NCI-H2107 (cell line): ENCODE results near the gene GTF2H1.
A peak's percentile ranks its signal among the peaks of the same experiment; 100 is the strongest.
"Not testable (repeated sequence)": the region's sequence is repeated elsewhere in the genome, so short reads cannot be mapped to it uniquely, and the experiment has no call there.

Experiments used
- DNase-seq: peaks from one replicate; lab custom pipeline; 2025; lab: John Stamatoyannopoulos, UW

GTF2H1 gene

DNA sequence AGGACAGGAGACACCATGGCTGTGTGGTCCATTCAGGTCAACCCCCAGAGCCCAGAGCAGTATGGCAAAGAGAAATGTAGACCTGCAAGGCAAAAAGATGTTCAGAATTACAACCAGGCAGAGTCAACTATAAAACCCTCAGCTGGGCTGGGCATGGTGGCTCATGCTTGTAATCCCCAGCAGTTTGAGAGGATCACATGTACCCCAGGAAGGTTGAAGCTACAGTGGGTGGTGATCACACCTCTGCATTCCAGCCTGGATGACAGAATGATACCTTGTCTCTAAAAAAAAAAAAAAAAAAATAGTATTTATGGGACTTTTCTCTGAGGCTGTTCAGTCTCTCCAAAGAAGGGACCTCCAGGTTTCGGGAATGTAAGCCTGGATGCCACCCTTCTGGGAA is 53.6 kb downstream of the GTF2H1 start:
- DNase-seq = no peak

DNA sequence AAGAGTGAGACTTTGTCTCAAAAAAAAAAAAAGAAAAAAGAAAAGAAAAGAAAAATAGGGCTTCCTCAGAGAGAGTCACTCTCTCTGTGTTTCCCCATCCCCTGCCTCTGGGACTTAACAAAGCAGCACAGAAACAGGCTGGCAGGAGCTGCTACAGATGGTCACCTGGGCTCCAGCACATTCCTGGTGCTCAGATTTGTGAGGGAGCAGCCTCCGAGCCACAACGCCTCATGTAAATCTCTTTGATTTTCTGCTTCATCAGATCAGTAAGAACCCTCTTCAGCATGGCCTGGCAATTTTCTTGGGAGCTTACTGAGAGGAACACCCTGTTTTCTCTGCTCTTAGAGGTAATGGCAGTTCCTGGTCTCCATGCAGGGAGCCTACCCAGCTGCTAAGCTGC is 56.8 kb downstream of the GTF2H1 start:
- DNase-seq = no peak

DNA sequence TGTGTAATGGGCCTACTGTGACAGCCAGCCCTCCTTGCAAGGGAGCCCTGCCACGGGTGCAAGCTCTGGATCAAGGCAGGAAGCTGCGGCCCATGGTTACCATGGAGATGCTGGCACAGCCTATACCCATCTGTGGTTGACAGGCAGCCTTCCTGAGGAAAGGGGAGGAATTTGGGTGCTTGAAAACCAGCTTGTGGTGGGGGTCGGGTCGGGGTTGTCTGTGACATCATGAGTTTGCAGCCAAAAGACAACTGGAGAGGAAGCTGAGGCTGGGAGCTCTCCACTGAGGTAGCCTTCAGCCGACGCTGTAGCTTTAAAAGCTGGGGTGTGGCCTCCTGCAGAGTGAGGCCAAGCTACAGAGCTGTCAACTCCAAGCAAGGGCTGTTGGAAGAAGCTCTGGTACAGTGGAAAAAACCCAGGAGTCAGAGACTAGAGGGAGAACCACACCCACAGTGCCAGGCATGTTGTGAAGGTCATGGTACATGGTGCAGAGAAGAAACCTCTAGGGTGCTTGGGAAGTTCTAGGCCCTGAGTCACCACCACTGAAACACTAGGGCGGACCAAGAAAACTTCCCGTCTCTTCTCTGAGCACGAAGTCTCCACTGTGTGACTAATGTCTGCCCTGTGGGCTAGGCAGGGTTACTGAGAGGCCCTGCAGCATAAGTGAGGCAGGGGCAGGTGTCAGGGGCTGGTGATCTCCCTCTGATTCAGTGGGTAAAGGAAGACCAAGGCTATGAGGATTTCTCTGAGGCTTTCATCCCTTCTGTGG is 61.2 kb downstream of the GTF2H1 start:
- no peak for DNase-seq

DNA sequence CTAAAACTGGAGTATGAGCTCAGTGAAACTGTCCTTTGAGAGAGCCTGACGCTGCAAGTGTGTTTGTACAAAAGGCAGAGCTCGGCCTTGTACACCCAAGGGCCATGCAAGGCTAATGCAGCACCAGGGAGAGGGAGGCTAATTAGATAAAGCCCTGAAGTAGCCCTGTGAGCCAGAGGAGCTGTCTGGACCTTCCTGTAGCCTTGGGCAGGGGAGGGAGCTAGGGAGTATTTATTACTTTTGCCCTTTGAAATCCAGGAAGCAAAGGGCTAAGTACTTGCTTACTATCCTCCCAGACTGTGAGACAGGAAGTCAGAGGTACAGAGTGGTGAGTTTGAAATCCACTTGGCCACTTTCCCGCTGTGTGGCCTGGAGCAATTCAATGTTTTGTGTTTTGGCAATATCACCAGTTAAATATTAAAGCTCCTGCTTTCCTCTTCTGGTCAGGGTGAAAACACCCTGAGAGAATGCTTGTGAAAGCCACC is 61.8 kb downstream of the GTF2H1 start:
- DNase-seq = no peak

DNA sequence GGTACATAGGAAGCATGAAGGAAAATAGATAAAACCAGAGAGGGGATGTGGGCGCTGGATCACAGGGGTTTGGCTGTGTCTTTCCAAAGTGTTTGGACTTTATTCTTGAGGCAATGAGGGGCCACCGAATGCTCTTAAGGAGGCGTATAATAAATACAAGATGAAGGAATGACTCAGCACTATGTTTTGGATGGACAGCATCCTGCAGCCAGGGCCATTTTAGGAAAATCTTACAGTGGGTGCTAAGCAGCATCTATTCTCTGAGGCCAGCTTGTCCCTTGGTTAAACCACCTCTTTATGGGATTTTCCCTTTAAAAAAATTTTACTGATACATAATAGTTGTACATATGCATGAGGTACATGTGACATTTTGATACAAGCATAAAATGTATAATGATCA is 67.7 kb downstream of the GTF2H1 start:
- DNase-seq = no peak

DNA sequence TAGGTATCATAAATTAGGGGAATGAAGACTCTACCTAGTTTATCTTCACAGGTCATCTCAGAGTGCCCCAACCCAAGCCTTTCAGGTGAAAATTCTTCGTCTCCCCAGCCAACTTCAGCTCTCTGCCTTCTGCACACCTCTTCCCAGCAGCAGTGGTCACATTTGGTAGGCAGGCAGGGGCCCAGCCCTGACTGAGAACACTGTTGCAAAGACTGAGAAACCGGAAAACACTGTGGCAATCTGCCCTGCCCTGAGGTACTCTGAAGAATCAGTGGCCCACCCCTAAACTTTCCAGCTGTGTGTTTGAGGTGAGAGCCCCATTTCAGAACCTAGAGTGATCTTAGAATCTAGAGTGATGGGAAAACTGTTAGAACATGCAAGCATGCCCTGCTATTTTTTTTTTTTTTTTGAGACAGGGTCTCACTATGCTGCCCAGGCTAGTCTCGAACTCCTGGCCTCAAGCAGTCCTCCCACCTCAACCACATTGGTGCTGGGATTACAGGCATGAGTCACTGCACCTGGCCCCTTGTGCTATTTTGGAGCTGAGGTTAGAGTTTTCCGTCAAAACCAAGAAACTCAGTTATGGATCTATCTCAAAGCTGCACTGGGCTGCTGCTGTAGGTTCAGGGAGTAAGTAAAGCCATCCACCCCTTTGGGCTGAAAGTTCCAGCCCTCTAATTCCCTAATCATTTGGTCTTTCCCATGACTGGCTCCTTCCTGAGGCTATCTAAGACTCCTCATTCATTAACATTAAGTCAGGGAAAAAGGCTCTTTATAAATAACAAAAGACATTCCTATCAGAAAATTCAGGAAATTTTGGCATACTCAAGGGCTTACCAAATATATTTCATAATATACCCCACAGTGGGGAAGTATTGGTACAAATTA is 70.3 kb downstream of the GTF2H1 start:
- DNase-seq = no peak

DNA sequence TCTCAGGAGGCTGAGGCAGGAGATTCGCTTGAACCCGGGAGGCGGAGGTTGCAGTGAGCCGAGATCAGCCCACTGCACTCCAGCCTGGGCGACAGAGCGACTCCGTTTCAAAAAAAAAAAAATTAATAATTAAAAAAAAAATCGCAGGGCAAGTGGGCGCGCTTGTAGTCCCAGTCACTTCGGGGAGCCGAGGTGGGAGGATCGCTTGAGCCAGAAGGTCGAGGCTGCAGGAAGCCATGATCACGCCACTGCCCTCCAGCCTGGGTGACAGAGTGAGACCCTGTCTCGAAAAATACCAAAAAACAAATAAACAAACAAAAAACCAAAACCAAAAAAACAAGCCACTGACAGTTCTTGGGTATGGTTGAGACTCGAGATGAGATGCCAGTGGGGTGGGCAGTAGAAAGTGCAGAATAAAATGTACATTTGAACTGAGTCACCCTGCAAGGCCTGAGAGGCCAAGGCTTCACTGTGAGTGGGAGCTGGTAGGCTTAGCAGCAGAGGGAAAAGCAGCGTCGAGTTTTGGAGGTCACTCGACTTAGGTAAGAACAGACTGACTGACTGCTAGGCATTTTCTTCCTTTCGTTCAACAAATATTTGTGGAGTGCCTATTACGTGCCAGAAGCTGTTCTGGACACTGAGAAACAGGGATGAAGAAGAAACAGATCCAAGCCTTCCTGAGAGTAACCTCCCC is 71.4 kb downstream of the GTF2H1 start:
- DNase-seq = no peak

DNA sequence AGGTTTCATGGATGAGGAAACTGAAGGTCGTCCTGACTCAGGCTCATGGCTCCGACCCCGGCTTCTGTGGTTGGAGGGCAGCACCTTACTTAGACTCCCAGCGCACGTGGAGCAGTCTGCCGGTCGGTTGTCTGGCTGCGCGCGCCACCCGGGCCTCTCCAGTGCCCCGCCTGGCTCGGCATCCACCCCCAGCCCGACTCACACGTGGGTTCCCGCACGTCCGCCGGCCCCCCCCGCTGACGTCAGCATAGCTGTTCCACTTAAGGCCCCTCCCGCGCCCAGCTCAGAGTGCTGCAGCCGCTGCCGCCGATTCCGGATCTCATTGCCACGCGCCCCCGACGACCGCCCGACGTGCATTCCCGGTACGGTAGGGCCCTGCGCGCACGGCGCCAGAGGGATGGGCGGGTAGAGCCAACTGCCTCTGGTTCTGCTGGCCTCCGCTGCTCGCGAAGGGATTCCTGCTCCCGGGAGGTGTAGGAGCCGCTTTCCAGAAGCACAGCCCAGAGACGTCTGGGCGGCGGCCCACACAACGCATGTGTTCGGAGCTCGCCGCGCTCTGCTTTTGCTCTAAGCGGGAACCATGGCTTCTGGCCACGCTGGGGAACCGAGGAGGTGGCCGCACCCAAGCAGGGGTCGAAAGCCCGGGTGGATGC is 72.0 kb downstream of the GTF2H1 start, which contains the start of gene LDHA:
LDHA (plus strand) TSS at position 289 of the 653 bp plus-strand sequence. CDS start 2,280 bp downstream, outside the sequence.
- DNase-seq = peak; percentile 85

DNA sequence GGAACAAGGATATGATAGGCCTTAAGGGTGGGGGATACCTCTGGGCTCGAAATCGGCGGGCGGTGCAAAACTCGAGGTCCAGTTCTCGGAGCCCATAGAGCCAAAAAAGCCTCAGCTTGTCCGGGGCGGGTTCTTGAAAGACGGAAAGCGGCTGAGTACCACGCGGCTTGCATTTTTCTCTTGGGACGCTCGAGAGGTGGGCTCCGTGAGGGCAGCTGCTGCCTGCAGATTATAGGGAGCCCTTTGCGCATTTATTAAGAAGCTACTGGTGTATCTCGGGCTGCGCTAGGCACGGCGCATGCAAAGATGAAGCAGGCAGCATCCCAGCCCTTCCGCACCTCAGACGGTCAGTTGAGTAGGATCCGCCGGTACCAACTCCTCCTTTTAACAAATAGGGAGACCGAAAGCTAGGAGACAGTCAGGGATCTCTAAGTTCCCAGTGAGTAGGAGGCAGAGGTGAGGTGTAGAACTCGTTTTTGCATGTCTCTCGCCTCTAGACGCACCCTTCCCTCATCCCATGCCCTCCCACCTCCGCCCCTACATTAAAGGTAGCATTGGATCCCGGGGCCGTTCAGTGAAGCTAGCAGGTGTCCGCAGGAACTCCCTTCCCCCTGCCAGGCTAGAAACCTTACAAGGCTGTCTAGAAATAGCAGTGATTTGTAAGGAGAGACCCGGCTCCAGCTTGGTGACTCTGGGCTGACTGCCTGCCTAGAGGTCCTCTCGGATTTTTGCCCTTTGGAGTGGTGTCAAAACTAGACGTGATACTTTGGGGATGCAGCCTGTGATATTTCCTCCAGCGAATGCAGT is 72.8 kb downstream of the GTF2H1 start:
- no peak for DNase-seq

DNA sequence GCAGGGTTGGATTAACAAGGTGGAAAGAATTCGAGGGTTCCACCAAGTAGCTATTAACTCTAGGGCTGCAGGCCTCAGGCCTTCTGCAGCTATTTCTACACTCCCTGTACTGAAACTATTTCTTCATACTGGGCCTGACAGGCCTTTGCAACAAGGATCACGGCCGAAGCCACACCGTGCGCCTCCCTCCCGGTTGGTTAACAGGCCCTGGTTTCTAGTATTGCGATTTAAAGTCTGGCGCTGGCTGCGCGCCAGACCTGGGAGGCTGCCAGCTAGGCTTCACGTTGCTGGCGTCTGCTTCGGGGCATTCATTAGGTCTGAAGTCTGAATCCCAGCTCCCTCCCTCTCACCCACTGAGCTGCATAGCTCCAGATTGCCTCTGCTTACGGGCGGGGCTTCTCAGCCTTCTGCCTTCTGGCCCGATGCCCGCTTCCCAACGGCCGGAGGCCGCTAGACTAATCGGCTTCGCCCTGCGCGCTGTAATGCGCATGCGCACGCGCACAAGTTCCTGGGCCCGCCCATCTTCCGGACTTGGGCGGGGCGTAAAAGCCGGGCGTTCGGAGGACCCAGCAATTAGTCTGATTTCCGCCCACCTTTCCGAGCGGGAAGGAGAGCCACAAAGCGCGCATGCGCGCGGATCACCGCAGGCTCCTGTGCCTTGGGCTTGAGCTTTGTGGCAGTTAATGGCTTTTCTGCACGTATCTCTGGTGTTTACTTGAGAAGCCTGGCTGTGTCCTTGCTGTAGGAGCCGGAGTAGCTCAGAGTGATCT is 73.6 kb downstream of the GTF2H1 start:
- peak; percentile 86 for DNase-seq

DNA sequence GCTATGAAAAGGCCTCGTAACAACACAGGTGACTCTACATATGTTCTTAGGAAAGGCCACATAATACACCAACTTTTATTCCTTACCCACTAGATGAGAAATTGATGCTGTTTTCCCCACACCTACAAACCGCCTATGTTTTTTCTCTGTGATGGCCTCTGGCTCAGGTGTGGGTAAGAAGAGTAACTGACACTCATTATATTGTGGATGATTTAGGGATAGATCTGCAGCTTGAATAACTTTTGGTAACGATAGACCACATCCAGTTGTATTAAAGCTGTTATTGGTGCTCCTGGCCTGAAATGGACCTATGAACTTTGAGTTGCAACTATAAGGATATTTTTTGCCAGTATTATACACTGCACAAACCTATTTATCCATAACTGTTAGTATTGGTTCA is 75.6 kb downstream of the GTF2H1 start:
- DNase-seq = no peak

DNA sequence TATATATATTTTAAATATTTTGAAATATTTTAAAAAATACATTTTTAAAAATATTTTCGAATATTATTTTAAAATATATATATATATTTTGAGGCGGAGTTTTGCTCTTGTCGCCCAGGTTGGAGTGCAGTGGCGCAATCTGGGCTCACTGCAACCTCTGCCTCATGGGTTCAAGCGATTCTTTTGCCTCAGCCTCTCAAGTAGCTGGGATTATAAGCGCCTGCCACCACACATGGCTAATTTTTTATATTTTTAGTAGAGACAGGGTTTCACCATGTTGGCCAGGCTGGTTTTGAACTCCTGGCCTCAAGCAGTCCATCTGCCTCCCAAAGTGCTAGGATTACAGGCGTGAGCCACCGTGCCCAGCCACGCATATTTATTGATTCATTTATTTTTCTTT is 78.7 kb downstream of the GTF2H1 start:
- not testable (repeated sequence) for DNase-seq

DNA sequence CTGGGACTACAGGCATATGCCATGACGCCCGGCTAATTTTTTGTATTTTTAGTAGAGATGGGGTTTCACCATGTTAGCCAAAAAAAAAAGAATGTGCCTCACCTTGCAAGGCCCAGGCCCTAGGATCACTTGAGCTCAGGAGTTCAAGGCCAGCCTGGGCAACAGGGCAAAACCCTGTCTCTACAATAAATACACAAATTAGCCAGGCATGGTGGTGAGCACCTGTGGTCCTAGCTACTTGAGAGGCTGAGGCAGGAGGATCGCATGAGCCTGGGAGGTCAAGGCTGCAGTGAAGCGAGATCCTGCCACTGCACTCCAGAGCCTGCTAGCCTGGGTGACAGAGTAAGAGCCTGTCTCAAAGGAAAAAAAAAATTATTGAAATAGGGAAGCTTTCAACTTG is 81.7 kb downstream of the GTF2H1 start:
- DNase-seq = no peak

DNA sequence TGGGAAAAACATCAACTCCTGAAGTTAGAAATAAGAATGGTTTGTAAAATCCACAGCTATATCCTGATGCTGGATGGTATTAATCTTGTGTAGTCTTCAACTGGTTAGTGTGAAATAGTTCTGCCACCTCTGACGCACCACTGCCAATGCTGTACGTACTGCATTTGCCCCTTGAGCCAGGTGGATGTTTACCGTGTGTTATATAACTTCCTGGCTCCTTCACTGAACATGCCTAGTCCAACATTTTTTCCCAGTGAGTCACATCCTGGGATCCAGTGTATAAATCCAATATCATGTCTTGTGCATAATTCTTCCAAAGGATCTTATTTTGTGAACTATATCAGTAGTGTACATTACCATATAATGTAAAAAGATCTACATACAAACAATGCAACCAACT is 85.0 kb downstream of the GTF2H1 start:
- not testable (repeated sequence) for DNase-seq

DNA sequence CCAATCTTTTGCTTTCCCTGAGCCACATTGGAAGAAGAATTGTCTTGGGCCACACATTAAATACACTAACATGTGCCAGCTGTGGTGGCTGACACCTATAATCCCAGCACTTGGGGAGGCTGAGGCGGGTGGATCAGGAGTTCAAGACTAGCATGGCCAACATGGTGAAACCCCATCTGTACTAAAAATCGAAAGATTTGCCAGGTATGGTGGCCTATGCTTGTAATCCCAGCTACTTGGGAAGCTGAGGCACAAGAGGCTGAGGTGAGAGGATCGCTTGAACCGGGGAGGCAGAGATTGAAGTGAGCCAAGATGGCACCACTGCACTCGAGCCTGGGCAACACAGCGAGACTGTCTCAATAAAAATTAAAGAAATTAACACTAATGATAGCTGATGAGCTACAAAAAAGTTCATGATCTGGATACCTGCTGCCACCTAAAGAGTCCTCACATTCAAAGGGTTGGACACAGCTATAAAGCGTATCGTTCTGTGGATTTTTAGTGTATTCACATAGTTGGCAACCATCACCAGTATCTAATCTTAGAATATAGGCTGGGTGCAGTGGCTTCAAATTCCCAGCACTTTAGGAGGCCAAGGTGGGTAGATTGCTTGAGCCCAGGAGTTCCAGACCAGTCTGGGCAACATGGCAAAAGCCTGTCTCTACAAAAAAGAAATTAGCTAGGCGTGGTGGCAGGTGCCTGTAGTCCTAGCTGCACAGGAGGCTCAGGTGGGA is 86.4 kb downstream of the GTF2H1 start:
- DNase-seq = no peak

DNA sequence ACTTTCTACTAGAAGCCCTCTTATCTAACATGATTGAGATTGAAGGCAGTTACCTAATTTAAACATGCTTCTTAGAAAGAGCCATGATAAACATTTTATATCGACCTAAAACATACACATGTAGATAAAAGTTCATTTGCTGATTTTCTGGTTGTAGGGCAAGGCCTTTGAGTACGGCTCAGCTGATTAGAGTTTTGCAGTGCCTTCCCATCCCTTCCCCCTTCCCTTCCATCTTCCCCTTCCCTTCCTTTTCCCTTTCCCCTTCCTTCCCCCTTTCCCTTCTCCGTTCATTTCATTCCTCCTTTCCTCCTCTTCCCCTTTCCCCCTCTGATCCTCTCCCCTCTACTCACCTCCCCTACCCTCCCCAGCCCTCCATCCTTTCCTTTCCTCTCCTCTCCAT is 94.1 kb downstream of the GTF2H1 start:
- DNase-seq = no peak
